ENCODE results near the gene EBPL.

Gene EBPL

DNA sequence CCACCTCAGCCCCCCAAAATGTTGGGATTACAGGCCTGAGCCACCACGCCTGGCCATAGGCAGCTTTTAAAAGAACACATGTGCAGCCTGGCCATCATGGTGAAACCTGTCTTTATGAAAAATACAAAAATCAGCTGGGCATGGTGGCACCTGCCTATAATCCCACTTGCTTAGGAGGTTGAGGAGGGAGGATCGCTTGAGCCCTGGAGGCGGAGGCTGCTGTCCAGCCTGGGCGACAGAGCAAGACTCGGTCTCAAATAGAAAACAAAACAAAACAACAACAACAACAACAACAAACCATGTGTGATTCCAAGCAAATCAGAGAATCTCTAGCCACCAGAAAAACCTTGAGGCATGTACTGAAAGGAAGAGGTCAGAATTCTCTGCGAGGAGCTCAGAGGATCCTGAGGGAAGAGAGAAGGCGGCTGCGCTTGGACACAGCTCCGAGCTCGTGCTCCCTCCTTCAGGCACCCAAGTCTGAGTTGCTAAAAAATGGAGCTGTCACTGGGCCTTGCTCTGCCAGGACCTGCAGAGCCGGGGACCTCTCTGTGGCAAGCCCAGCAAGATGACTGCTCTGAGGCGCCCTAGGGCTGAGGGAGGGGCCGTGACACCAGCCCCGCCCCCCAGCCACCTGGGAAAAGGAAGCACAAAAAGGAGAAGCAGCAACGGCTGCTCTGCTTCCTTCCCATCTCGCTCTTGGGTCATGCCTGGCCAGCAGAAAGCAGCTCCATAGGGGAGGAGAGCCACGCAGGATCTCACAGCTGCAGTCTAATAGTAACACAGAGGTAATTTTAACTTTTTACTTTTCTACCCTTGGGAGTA is 63.2 kb downstream of the EBPL start, which contains the start of gene ARL11:
Gene ARL11, plus strand, starts transcription at position 677 of the 822 bp plus-strand sequence. CDS start 1,941 bp downstream, outside the sequence.
- H3K4me3 ChIP-seq (ENCODE audit: low read length) = no peak within 1 kb of the TSS
- TF ChIP-seq, protein P1, sequence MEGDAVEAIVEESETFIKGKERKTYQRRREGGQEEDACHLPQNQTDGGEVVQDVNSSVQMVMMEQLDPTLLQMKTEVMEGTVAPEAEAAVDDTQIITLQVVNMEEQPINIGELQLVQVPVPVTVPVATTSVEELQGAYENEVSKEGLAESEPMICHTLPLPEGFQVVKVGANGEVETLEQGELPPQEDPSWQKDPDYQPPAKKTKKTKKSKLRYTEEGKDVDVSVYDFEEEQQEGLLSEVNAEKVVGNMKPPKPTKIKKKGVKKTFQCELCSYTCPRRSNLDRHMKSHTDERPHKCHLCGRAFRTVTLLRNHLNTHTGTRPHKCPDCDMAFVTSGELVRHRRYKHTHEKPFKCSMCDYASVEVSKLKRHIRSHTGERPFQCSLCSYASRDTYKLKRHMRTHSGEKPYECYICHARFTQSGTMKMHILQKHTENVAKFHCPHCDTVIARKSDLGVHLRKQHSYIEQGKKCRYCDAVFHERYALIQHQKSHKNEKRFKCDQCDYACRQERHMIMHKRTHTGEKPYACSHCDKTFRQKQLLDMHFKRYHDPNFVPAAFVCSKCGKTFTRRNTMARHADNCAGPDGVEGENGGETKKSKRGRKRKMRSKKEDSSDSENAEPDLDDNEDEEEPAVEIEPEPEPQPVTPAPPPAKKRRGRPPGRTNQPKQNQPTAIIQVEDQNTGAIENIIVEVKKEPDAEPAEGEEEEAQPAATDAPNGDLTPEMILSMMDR (conservative IDR thresholded peaks at IDR 0.05; ENCODE audit: low read length) = no peak
- DNase-seq (ENCODE audit: low read depth) = no peak

DNA sequence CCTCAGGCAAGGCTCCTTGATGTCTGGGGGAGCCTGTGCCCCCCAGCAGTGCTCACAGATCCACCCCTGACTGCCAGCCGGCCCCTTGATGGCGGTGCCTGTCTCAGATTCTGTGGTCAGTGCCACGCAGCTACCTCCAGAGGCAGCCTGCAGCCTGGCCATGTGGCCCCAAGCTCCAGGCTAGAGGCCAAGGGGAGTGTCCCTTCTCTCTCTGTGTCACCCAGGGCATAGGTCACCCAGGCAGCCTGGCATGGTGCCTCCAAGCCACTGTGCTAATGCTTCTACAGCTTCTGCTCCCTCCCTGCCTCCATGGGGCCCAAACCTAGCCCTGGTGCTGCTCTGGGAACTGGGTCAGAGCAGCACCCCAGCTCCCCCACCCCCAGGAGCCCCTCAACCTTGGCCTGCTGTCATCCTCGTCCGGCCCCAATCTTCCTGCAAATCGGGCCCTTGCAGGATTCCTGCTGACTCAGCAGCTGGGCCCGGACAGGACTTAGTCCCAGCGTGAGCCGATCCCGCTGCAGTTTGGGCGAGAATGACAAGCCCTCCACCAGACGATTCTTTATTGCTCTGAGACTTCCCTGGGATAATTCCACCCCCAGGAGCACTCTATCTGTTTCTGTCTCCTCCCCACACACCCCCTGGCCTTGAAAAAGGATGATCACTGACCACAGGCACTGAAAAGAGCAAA is 65.8 kb downstream of the EBPL start:
- TF ChIP-seq, protein P1 (conservative IDR thresholded peaks at IDR 0.05; ENCODE audit: low read length) = no peak
- DNase-seq (ENCODE audit: low read depth) = no peak
- H3K4me3 ChIP-seq (ENCODE audit: low read length) = no peak overlapping the region

DNA sequence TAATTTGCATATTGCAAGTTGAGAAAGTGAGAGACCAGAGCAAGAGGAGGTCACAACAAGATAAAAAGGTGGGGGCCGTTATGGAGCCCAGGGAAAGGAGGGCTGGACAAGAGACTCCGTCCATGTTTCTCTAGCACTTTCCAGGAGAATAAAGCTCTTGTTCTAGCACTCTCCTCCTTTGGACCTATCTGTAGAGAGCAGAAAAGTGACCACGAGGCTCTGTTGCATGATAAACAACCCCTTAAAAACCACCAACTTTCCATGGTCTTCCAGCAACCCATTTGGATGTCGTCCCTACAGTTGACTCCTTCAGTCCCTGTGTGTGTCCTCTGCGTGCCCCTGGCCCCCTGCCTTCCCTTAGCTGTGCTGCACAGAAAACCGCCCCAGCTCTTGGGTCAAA is 67.1 kb downstream of the EBPL start:
- H3K4me3 ChIP-seq (ENCODE audit: low read length) = no peak overlapping the region
- no peak for DNase-seq (ENCODE audit: low read depth)
- TF ChIP-seq, protein P1 (conservative IDR thresholded peaks at IDR 0.05; ENCODE audit: low read length) = no peak

DNA sequence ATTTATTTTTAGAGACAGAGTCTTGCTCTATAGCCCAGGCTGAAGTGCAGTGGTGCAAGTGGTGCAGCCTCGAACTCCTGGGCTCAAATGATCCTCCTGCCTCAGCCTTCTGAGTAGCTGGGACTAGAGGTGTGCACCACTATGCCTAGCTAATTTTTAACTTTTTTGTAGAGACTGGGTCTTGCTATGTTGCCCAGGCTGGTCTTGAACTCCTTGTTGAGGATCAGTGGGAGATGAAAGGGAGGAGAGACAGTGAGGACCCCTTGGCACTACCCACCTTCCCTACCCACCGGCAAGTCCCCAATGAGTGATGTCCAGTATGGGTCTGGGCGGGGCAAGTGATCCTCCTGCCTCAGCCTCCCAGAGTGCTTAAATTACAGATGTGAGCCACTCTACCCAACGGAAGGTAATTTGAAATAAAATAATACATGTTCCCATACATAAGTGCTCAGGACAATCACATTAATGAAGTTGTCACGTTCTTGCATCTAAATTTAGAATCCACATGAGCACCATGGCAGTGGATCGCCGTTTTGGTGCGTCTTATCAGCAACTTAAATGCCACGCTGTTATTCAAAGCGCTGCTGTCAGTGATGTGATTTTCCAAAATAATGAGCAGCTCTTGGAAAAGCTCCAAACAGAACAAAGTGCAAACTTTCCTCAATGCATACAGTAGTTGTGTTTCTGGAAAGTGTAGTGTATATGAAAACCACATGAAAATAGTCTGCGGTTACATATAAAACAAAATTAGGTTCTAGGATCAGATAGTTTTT is 68.9 kb downstream of the EBPL start:
- TF ChIP-seq, protein P1 (conservative IDR thresholded peaks at IDR 0.05; ENCODE audit: low read length) = no peak
- no peak for DNase-seq (ENCODE audit: low read depth)
- H3K4me3 ChIP-seq (ENCODE audit: low read length) = no peak overlapping the region

DNA sequence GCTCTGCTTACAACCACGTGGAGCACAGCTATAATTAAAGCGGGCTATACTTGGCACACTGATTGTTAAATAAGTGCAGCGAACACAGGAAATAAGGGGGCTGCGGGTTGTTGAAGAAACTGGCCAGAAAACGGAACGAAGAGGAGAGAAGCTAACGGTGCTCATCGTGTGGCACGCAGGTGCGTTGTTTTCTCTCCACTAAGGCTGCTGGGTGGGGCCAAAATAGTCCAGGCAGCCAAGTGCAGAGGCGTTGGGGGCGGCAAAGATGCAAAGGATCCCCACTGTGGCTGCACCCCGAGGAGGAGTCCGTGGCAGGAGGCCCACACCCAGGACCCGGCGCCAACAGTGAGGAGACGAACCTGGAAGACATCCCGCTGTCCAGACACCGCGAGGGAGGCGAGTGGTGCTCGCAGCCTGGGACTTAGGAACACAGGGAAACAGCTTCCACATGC is 71.1 kb downstream of the EBPL start:
- H3K4me3 ChIP-seq (ENCODE audit: low read length) = no peak overlapping the region
- DNase-seq (ENCODE audit: low read depth) = no peak
- TF ChIP-seq, protein P1 (conservative IDR thresholded peaks at IDR 0.05; ENCODE audit: low read length) = no peak

DNA sequence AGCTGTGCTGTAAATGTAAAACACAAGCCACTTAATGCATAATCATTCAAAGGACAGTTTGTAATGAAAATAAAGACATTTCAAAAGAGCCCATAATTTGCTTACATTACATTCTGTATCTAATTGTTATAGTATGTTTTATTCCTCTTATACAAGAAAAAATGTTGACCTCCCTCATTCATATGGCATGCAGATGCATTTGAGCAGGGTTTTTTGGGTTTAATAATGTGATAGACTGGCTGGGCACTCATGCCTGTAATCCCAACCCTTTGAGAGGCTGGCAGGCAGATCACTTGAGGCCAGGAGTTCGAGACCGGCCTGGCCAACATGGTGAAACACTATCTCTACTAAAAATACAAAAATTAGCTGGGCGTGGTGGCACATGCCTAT is 74.6 kb downstream of the EBPL start:
- DNase-seq (ENCODE audit: low read depth) = peak; percentile 25
- TF ChIP-seq, protein P1 (conservative IDR thresholded peaks at IDR 0.05; ENCODE audit: low read length) = no peak
- no peak overlapping the region for H3K4me3 ChIP-seq (ENCODE audit: low read length)

All from AG10803 (cell line).